Mesothelial cell of epicardium (in vitro differentiated cells): ENCODE data around the gene DBH. TPM values are rescaled to one million over a fixed set of nuclear protein-coding genes. Genes with fewer than 3 reads are reported as not detected.
A peak's percentile ranks its signal among the peaks of the same experiment; 100 is the strongest.

Experiments used
- DNase-seq, 2 experiments: peaks; one replicate each; pipeline ENCODE4 v3.0.0; 2021; ENCODE audit warnings: low spot score in 2 of 2; ENCODE audit not compliant: unreplicated experiment in 2 of 2
- H3K27ac Mint-ChIP-seq: 2 replicates; pipeline ENCODE4 v1.8.0; 2021; ENCODE audit warnings: mixed read lengths
- H3K27me3 Mint-ChIP-seq: 2 replicates; pipeline ENCODE4 v1.8.0; 2021; ENCODE audit warnings: low read depth, mixed read lengths
- H3K36me3 Mint-ChIP-seq: 2 replicates; pipeline ENCODE4 v1.8.0; 2021; ENCODE audit warnings: mixed read lengths
- H3K4me1 Mint-ChIP-seq: 2 replicates; pipeline ENCODE4 v1.8.0; 2021; ENCODE audit warnings: mixed read lengths
- H3K4me3 Mint-ChIP-seq: 2 replicates; pipeline ENCODE4 v1.8.0; 2021; ENCODE audit warnings: mild to moderate bottlenecking, moderate library complexity, mixed read lengths
- H3K9me3 Mint-ChIP-seq: 2 replicates; pipeline ENCODE4 v1.8.0; 2021; ENCODE audit warnings: mixed read lengths
- CTCF ChIP-seq: fragments of 200-600 bp; sonication (generic); IDR thresholded peaks from one replicate; pipeline ENCODE4 v1.5.0; 2021; ENCODE audit warnings: antibody characterized with exemption; ENCODE audit not compliant: unreplicated experiment
- total RNA-seq: library from RNA; stranded (reverse); gene quantifications from 3 replicates; pipeline ENCODE4 v1.2.1, GENCODE V29; 2021

DBH gene
- total RNA-seq, 1 donor from 2014 or later: not detected

DNA sequence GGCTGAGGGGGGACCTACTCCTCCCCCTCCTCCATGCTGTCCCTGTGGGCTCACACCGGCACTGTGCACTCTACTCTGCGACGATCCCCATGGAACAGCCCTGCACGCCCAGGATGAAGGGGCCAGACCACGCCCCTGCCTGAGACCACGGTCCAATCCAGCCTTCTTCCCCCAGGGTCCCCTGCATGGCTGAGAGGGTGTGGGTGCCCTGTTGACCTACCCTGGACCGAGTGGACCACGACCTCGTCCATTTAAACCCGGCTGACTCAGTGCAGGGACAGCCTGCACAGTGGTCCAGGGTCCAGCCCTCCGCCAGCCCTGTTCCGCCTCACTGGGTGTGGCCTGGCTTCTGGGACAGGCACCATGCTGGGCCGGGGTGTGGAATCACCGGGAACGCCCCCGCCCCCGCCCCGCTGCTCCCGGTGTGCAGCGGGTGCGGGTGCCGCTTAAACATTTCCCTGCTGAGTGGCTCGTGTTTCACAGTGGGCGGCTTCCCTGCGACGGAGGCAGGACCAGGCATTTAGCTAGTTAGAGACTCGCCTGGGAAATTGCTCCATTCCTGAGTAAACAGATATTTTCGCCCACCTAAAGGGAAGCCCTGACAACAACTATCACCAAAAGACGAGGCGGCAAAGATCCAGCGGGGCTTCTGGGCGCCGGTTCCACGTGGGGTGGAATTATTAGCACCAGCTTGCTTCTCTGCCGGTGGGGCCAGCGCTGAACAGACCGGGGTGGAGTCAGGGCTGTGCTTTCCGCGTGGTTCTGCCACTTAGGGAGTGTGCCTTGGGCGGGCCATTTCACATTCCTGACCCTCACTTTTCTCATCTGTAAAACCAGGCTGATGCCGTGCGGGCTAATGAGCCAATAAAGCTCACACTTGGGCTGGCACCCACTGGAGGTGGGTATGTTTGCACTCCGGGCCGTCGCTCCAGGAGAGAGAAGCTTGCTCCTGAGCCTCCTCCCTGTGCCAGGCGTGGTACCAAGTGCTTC lies 22.6 kb downstream of the DBH start:
- Mint-ChIP-seq H3K36me3 (no peaks in the 10 kb centered on the region), H3K4me1 (peaks cover 19% of the 10 kb centered on the region), H3K27ac (no peak overlapping the region), H3K27me3 (peaks cover 51% of the 10 kb centered on the region), H3K4me3 (peak overlapping the region; percentile 41), H3K9me3 (no peaks in the 10 kb centered on the region)
- TF ChIP-seq CTCF: no peak
- peak in 1 of 2 experiments; percentile 51 for DNase-seq

- Mint-ChIP-seq H3K4me1 (peaks cover 19% of the 10 kb centered on the region), H3K36me3 (no peaks in the 10 kb centered on the region), H3K27me3 (peaks cover 49% of the 10 kb centered on the region), H3K9me3 (no peaks in the 10 kb centered on the region), H3K27ac (no peak overlapping the region), H3K4me3 (no peak overlapping the region)
- TF ChIP-seq CTCF: no peak
- DNase-seq: no peak
These were observed 23.4 kb downstream of the DBH start for GRCh38 chr9:133659516-133659915.

GRCh38 chr9:133661846-133662540 lies 25.8 kb downstream of the DBH start:
- no peaks in the 10 kb centered on the region for H3K9me3 Mint-ChIP-seq
- H3K27ac Mint-ChIP-seq: no peak overlapping the region
- TF ChIP-seq CTCF: no peak
- H3K4me1 Mint-ChIP-seq: peaks cover 19% of the 10 kb centered on the region
- no peak overlapping the region for H3K4me3 Mint-ChIP-seq
- H3K27me3 Mint-ChIP-seq: peaks cover 25% of the 10 kb centered on the region
- no peak for DNase-seq
- H3K36me3 Mint-ChIP-seq: no peaks in the 10 kb centered on the region

GRCh38 chr9:133664173-133665050 lies 28.2 kb downstream of the DBH start:
- Mint-ChIP-seq H3K9me3 (no peaks in the 10 kb centered on the region), H3K4me1 (peaks cover 1% of the 10 kb centered on the region)

More at GRCh38 chr9:133664173-133665050, 28.2 kb downstream of the DBH start:
- Mint-ChIP-seq H3K27ac (no peak overlapping the region), H3K36me3 (no peaks in the 10 kb centered on the region), H3K4me3 (no peak overlapping the region), H3K27me3 (peaks cover 8% of the 10 kb centered on the region)
- no peak for DNase-seq
- TF ChIP-seq CTCF: no peak
